GM21717 (cell line): ENCODE data around the gene SKIDA1.

Source experiments
- ATAC-seq: cut with Tn5 transposase; IDR thresholded peaks from one replicate; pipeline ENCODE4 v1.9.1; 2021; ENCODE audit warnings: mild to moderate bottlenecking, moderate library complexity; ENCODE audit not compliant: unreplicated experiment

SKIDA1 gene

GRCh38 chr10:21487416-21488180, 37.9 kb downstream of the SKIDA1 start:
- ATAC-seq, result no peak

GRCh38 chr10:21482821-21483220, 42.7 kb downstream of the SKIDA1 start:
- no peak for ATAC-seq

GRCh38 chr10:21481407-21481806, 44.1 kb downstream of the SKIDA1 start:
- ATAC-seq, result no peak

- ATAC-seq, result no peak
Observed at GRCh38 chr10:21479570-21480315, 45.7 kb downstream of the SKIDA1 start.

- ATAC-seq, result no peak
Observed at GRCh38 chr10:21475393-21475792, 50.1 kb downstream of the SKIDA1 start.

- no peak for ATAC-seq
Observed at GRCh38 chr10:21473541-21473940, 51.9 kb downstream of the SKIDA1 start.

- ATAC-seq, result no peak
Observed at GRCh38 chr10:21473135-21473534, 52.3 kb downstream of the SKIDA1 start.

- no peak for ATAC-seq
Observed at GRCh38 chr10:21468086-21468485, 57.4 kb downstream of the SKIDA1 start.

GRCh38 chr10:21467633-21468032, 57.8 kb downstream of the SKIDA1 start:
- no peak for ATAC-seq

- ATAC-seq, result no peak
Observed at GRCh38 chr10:21464134-21464533, 61.3 kb downstream of the SKIDA1 start.
